SJCRH30 (cell line): ENCODE results near the gene ATP2B1. TPM values are rescaled to one million over a fixed set of nuclear protein-coding genes. Genes with fewer than 3 reads are reported as not detected.

Experiments
- DNase-seq, 2 experiments: peaks; one replicate each; pipeline ENCODE4 v3.0.0-alpha.2; 2015 to 2020
- H3K27ac ChIP-seq: fragments of 250-450 bp; sonication (Bioruptor Pico); 2 replicates; pipeline ENCODE4 v1.5.1; 2020; ENCODE audit warnings: mild to moderate bottlenecking, moderate library complexity
- H3K27me3 ChIP-seq: fragments of 250-450 bp; sonication (Bioruptor Pico); 2 replicates; pipeline ENCODE4 v1.5.1; 2020; ENCODE audit warnings: mild to moderate bottlenecking, moderate library complexity
- H3K36me3 ChIP-seq: fragments of 250-450 bp; sonication (Bioruptor Pico); 2 replicates; pipeline ENCODE4 v1.5.1; 2020; ENCODE audit warnings: mild to moderate bottlenecking, moderate library complexity
- H3K4me1 ChIP-seq: fragments of 250-450 bp; sonication (Bioruptor Pico); 2 replicates; pipeline ENCODE4 v1.5.1; 2020; ENCODE audit warnings: mild to moderate bottlenecking, moderate library complexity
- H3K4me3 ChIP-seq: fragments of 250-450 bp; sonication (Bioruptor Pico); 2 replicates; pipeline ENCODE4 v1.5.1; 2020; ENCODE audit warnings: mild to moderate bottlenecking, moderate library complexity
- H3K9me3 ChIP-seq: fragments of 250-450 bp; sonication (Bioruptor Pico); replicated peaks from 2 replicates; pipeline ENCODE4 v1.5.1; 2020; ENCODE audit warnings: mild to moderate bottlenecking, moderate library complexity
- total RNA-seq: library from RNA; depleted of rRNA; stranded (reverse); fragments of >200 nt; shearing (Covaris generic); gene quantifications from 2 replicates; pipeline ENCODE4 v1.2.3, GENCODE V29; 2014

The ATP2B1 gene
- total RNA-seq, 1 experiment from 2014 or later, result 181 TPM

- Histone ChIP-seq H3K27me3 (no peaks in the 10 kb centered on the region), H3K9me3 (no peaks in the 10 kb centered on the region), H3K36me3 (peaks cover 2% of the 10 kb centered on the region; the same call in 1 of the 2 replicates), H3K27ac (no peak overlapping the region), H3K4me1 (peaks cover 27% of the 10 kb centered on the region), H3K4me3 (no peak overlapping the region)
- DNase-seq, result no peak
Observed at GRCh38 chr12:89576572-89577220, 131.9 kb downstream of the ATP2B1 start.

GRCh38 chr12:89575374-89575773 is 133.3 kb downstream of the ATP2B1 start:
- H3K9me3 ChIP-seq, result no peaks in the 10 kb centered on the region
- H3K27me3 ChIP-seq, result no peaks in the 10 kb centered on the region
- H3K4me1 ChIP-seq, result peaks cover 32% of the 10 kb centered on the region
- no peak for DNase-seq
- H3K4me3 ChIP-seq, result no peak overlapping the region
- no peak overlapping the region for H3K27ac ChIP-seq
- H3K36me3 ChIP-seq, result no peaks in the 10 kb centered on the region

GRCh38 chr12:89574736-89575208 is 133.9 kb downstream of the ATP2B1 start:
- DNase-seq, result peak; percentile 53 to 68
- no peaks in the 10 kb centered on the region for H3K27me3 ChIP-seq
- no peaks in the 10 kb centered on the region for H3K36me3 ChIP-seq
- H3K4me3 ChIP-seq, result no peak overlapping the region
- peaks cover 32% of the 10 kb centered on the region for H3K4me1 ChIP-seq
- H3K27ac ChIP-seq, result no peak overlapping the region
- no peaks in the 10 kb centered on the region for H3K9me3 ChIP-seq

GRCh38 chr12:89573051-89573810 is 135.4 kb downstream of the ATP2B1 start:
- H3K4me1 ChIP-seq, result peaks cover 47% of the 10 kb centered on the region
- no peak for DNase-seq
- no peak overlapping the region for H3K27ac ChIP-seq

GRCh38 chr12:89571491-89572195 is 137.0 kb downstream of the ATP2B1 start:
- Histone ChIP-seq H3K4me3 (no peak overlapping the region), H3K9me3 (no peaks in the 10 kb centered on the region), H3K27ac (no peak overlapping the region), H3K4me1 (peaks cover 52% of the 10 kb centered on the region), H3K27me3 (no peaks in the 10 kb centered on the region), H3K36me3 (no peaks in the 10 kb centered on the region)
- peak; percentile 26 to 54 for DNase-seq

More at GRCh38 chr12:89573051-89573810, 135.4 kb downstream of the ATP2B1 start:
- Histone ChIP-seq H3K4me3 (no peak overlapping the region), H3K9me3 (no peaks in the 10 kb centered on the region), H3K27me3 (no peaks in the 10 kb centered on the region), H3K36me3 (no peaks in the 10 kb centered on the region)

GRCh38 chr12:89568484-89568883 is 140.2 kb downstream of the ATP2B1 start:
- H3K27me3 ChIP-seq, result no peaks in the 10 kb centered on the region
- peaks cover 33% of the 10 kb centered on the region for H3K4me1 ChIP-seq
- no peaks in the 10 kb centered on the region for H3K36me3 ChIP-seq
- H3K27ac ChIP-seq, result peak overlapping the region; percentile 71
- peak overlapping the region; percentile 12 for H3K4me3 ChIP-seq
- no peaks in the 10 kb centered on the region for H3K9me3 ChIP-seq
- DNase-seq, result peak in 1 of 2 experiments; percentile 58

GRCh38 chr12:89567691-89568239 is 140.9 kb downstream of the ATP2B1 start:
- no peak overlapping the region for H3K27ac ChIP-seq
- H3K4me1 ChIP-seq, result peaks cover 33% of the 10 kb centered on the region
- H3K9me3 ChIP-seq, result no peaks in the 10 kb centered on the region
- H3K36me3 ChIP-seq, result no peaks in the 10 kb centered on the region
- DNase-seq, result no peak
- no peak overlapping the region for H3K4me3 ChIP-seq
- H3K27me3 ChIP-seq, result no peaks in the 10 kb centered on the region

- Histone ChIP-seq H3K27me3 (no peaks in the 10 kb centered on the region), H3K27ac (no peak overlapping the region), H3K9me3 (no peaks in the 10 kb centered on the region), H3K4me3 (no peak overlapping the region), H3K4me1 (peaks cover 25% of the 10 kb centered on the region), H3K36me3 (no peaks in the 10 kb centered on the region)
- no peak for DNase-seq
Observed at GRCh38 chr12:89566615-89567014, 142.0 kb downstream of the ATP2B1 start.

GRCh38 chr12:89565002-89565401 is 143.6 kb downstream of the ATP2B1 start:
- Histone ChIP-seq H3K4me3 (no peak overlapping the region), H3K4me1 (peaks cover 20% of the 10 kb centered on the region), H3K9me3 (no peaks in the 10 kb centered on the region), H3K27ac (no peak overlapping the region), H3K36me3 (no peaks in the 10 kb centered on the region), H3K27me3 (no peaks in the 10 kb centered on the region)
- DNase-seq, result no peak

- H3K9me3 ChIP-seq, result no peaks in the 10 kb centered on the region; the same call in 1 of the 2 replicates
- H3K36me3 ChIP-seq, result no peaks in the 10 kb centered on the region
Observed at GRCh38 chr12:89559753-89560152, 148.9 kb downstream of the ATP2B1 start.

GRCh38 chr12:89556976-89557375 is 151.7 kb downstream of the ATP2B1 start:
- H3K4me3 ChIP-seq, result no peak overlapping the region
- H3K27me3 ChIP-seq, result no peaks in the 10 kb centered on the region
- H3K27ac ChIP-seq, result no peak overlapping the region
- H3K36me3 ChIP-seq, result no peaks in the 10 kb centered on the region
- H3K9me3 ChIP-seq, result no peaks in the 10 kb centered on the region; the same call in 1 of the 2 replicates
- H3K4me1 ChIP-seq, result peaks cover 9% of the 10 kb centered on the region
- DNase-seq, result peak; percentile 38 to 88

More at GRCh38 chr12:89559753-89560152, 148.9 kb downstream of the ATP2B1 start:
- Histone ChIP-seq H3K27me3 (no peaks in the 10 kb centered on the region), H3K4me1 (peaks cover 9% of the 10 kb centered on the region), H3K27ac (no peak overlapping the region), H3K4me3 (no peak overlapping the region)
- DNase-seq, result no peak

GRCh38 chr12:89552376-89552775 is 156.3 kb downstream of the ATP2B1 start:
- H3K4me3 ChIP-seq, result no peak overlapping the region
- no peaks in the 10 kb centered on the region; the same call in 1 of the 2 replicates for H3K9me3 ChIP-seq
- no peak overlapping the region for H3K27ac ChIP-seq
- no peak for DNase-seq
- H3K27me3 ChIP-seq, result no peaks in the 10 kb centered on the region
- no peaks in the 10 kb centered on the region for H3K36me3 ChIP-seq
- peaks cover 8% of the 10 kb centered on the region for H3K4me1 ChIP-seq

GRCh38 chr12:89551747-89552146 is 156.9 kb downstream of the ATP2B1 start:
- Histone ChIP-seq H3K9me3 (no peaks in the 10 kb centered on the region; the same call in 1 of the 2 replicates), H3K4me3 (no peak overlapping the region), H3K36me3 (no peaks in the 10 kb centered on the region), H3K27me3 (no peaks in the 10 kb centered on the region), H3K4me1 (peaks cover 2% of the 10 kb centered on the region), H3K27ac (no peak overlapping the region)
- no peak for DNase-seq

- Histone ChIP-seq H3K4me3 (no peak overlapping the region), H3K27ac (no peak overlapping the region), H3K36me3 (no peaks in the 10 kb centered on the region), H3K9me3 (no peaks in the 10 kb centered on the region), H3K27me3 (no peaks in the 10 kb centered on the region), H3K4me1 (peaks cover 35% of the 10 kb centered on the region)
- DNase-seq, result no peak
Observed at GRCh38 chr12:89547101-89547500, 161.5 kb downstream of the ATP2B1 start.
